ENCODE measurements around the gene HMGB4. TPM values are rescaled to one million over a fixed set of nuclear protein-coding genes. Genes with fewer than 3 reads are reported as not detected.

The HMGB4 gene
- polyA plus RNA-seq, 1 of the 3 experiments (the other 2 are of a cell fraction) = not detected

DNA sequence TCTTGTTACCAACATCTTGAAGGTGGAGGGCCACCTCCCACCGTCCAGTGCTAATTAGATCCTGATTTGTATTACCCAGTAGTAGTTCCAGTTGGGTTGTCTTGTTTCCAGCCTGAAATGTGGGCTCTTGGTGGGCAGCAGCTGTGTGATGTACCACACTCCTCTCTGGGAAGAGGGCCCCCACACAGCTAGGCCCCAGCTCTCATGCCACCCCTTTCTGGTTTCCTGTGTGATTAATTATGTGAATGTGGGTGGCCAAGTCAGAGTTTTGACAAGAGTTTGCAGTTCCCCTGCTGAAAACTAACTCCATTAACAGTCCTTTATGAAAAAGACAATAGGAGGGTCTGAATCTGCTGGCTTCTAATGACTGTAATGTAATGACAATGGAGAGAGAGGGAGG, 3.8 kb downstream of the HMGB4 start:
- no peaks in the 10 kb centered on the region for H3K4me1 ChIP-seq (ENCODE audit: control insufficient read depth in 1 of 2, insufficient read depth in 2 of 2, low read depth in 1 of 2, low read length in 1 of 2)
- no peaks in the 10 kb centered on the region for H3K36me3 ChIP-seq (replicated peaks in 1 of 2; ENCODE audit: control insufficient read depth in 1 of 2, insufficient read depth in 2 of 2, low read length in 1 of 2)
- TF ChIP-seq CTCF (IDR thresholded peaks at IDR 0.05) (no peak), MXI1 (IDR thresholded peaks at IDR 0.05; ENCODE audit: low read depth, low read length) (no peak), GATA2 (CRISPR knock-in tag; IDR thresholded peaks at IDR 0.05) (no peak), RCOR1 (IDR thresholded peaks at IDR 0.05; ENCODE audit: low read length) (no peak), PBX3 (IDR thresholded peaks at IDR 0.05) (no peak)
- no peak for DNase-seq
- H3K9me2 ChIP-seq = no peaks in the 10 kb centered on the region
- ChIA-PET CTCF (no interaction called here), POLR2A (no interaction called here)
- no peak overlapping the region for H3K9ac ChIP-seq
- 18% methylated on average over 1 of the region's 1 CpG for WGBS (ENCODE audit: low lambda C conversion rate)
- no peak overlapping the region for H3K27ac ChIP-seq (ENCODE audit: low read depth in 2 of 2, low read length in 1 of 2)
- H3K79me2 ChIP-seq (ENCODE audit: insufficient read depth) = no peaks in the 10 kb centered on the region
- no peaks in the 10 kb centered on the region for H3F3A ChIP-seq (replicated peaks; ENCODE audit: insufficient read depth)
- no peak overlapping the region for H3K4me3 ChIP-seq (ENCODE audit: low read depth in 2 of 2, low read length in 1 of 2)
- no peaks in the 10 kb centered on the region for H4K20me1 ChIP-seq (ENCODE audit: insufficient read depth)
- no peak overlapping the region for H2AFZ ChIP-seq (ENCODE audit: low read depth)
- H3K9me3 ChIP-seq = no peaks in the 10 kb centered on the region
- no peaks in the 10 kb centered on the region for H3K27me3 ChIP-seq (ENCODE audit: insufficient read depth)
- no peak overlapping the region for H3K4me2 ChIP-seq

- Histone ChIP-seq H3K4me2 (no peak overlapping the region), H3K9ac (no peak overlapping the region), H3F3A (replicated peaks; ENCODE audit: insufficient read depth) (no peaks in the 10 kb centered on the region), H3K36me3 (replicated peaks in 1 of 2; ENCODE audit: control insufficient read depth in 1 of 2, insufficient read depth in 2 of 2, low read length in 1 of 2) (no peaks in the 10 kb centered on the region), H3K4me1 (ENCODE audit: control insufficient read depth in 1 of 2, insufficient read depth in 2 of 2, low read depth in 1 of 2, low read length in 1 of 2) (peaks cover 0 to 12% of the 10 kb centered on the region in 2 experiments; a peak in 1 of 4 replicates), H3K9me2 (no peaks in the 10 kb centered on the region), H4K20me1 (ENCODE audit: insufficient read depth) (no peaks in the 10 kb centered on the region), H3K9me3 (no peaks in the 10 kb centered on the region), H3K79me2 (ENCODE audit: insufficient read depth) (no peaks in the 10 kb centered on the region), H3K27ac (ENCODE audit: low read depth in 2 of 2, low read length in 1 of 2) (no peak overlapping the region), H2AFZ (ENCODE audit: low read depth) (no peak overlapping the region), H3K27me3 (ENCODE audit: insufficient read depth) (no peaks in the 10 kb centered on the region), H3K4me3 (ENCODE audit: low read depth in 2 of 2, low read length in 1 of 2) (no peak overlapping the region)
- no peak for DNase-seq
- no peak for TF ChIP-seq RFX5 (IDR thresholded peaks at IDR 0.05; ENCODE audit: low read length)
- TF ChIP-seq, protein P1, sequence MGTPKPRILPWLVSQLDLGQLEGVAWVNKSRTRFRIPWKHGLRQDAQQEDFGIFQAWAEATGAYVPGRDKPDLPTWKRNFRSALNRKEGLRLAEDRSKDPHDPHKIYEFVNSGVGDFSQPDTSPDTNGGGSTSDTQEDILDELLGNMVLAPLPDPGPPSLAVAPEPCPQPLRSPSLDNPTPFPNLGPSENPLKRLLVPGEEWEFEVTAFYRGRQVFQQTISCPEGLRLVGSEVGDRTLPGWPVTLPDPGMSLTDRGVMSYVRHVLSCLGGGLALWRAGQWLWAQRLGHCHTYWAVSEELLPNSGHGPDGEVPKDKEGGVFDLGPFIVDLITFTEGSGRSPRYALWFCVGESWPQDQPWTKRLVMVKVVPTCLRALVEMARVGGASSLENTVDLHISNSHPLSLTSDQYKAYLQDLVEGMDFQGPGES (IDR thresholded peaks at IDR 0.05; ENCODE audit: low read depth, low read length) = no peak
- TF ChIP-seq REST (IDR thresholded peaks at IDR 0.05; ENCODE audit: low read depth, low read length) = no peak
- TF ChIP-seq RAD21 (IDR thresholded peaks at IDR 0.05; ENCODE audit: low read length) = no peak
- no peak for TF ChIP-seq EP300 (IDR thresholded peaks at IDR 0.05; ENCODE audit: borderline replicate concordance in 1 of 2, low read depth in 1 of 2, low read length in 1 of 2)
- TF ChIP-seq MXI1 (IDR thresholded peaks at IDR 0.05; ENCODE audit: low read depth, low read length) = no peak
- TF ChIP-seq JUND (IDR thresholded peaks at IDR 0.05) = no peak
- no peak for TF ChIP-seq ELF1 (IDR thresholded peaks at IDR 0.05)
- TF ChIP-seq RCOR1 (IDR thresholded peaks at IDR 0.05; ENCODE audit: low read length) = no peak
- TF ChIP-seq TAF1 (IDR thresholded peaks at IDR 0.05; ENCODE audit: borderline replicate concordance, low read depth, low read length) = no peak
- TF ChIP-seq NRF1 (IDR thresholded peaks at IDR 0.05; ENCODE audit: low read depth, low read length) = no peak
- no peak for TF ChIP-seq TEAD4 (IDR thresholded peaks at IDR 0.05; ENCODE audit: borderline replicate concordance, insufficient read depth)
- TF ChIP-seq MEF2A (IDR thresholded peaks at IDR 0.05; ENCODE audit: borderline replicate concordance, low read depth) = no peak
- TF ChIP-seq PBX3 (IDR thresholded peaks at IDR 0.05) = no peak
- TF ChIP-seq USF1 (IDR thresholded peaks at IDR 0.05; ENCODE audit: borderline replicate concordance, low read depth) = no peak
- TF ChIP-seq GATA2 (CRISPR knock-in tag; IDR thresholded peaks at IDR 0.05) = no peak
- TF ChIP-seq YY1 (IDR thresholded peaks at IDR 0.05; ENCODE audit: low read depth) = no peak
- ChIA-PET POLR2A (no interaction called here), CTCF (no interaction called here)
Observed at GRCh38 chr1:33872275-33872674, 8.4 kb downstream of the HMGB4 start.

Data from SK-N-SH (cell line).